Myocyte (in vitro differentiated cells): ENCODE measurements around the gene UNCX. TPM values are rescaled to one million over a fixed set of nuclear protein-coding genes. Genes with fewer than 3 reads are reported as not detected.

ENCODE experiments used
- DNase-seq: peaks from one replicate; pipeline ENCODE4 v3.0.0-alpha.2; 2012; ENCODE audit warnings: low read depth
- total RNA-seq: library from RNA; depleted of rRNA; stranded (reverse); fragments of >200 nt; gene quantifications from 2 replicates; pipeline ENCODE4 v1.2.3, GENCODE V29; 2014

UNCX gene
- total RNA-seq, 1 donor from 2014 or later: not detected

DNA sequence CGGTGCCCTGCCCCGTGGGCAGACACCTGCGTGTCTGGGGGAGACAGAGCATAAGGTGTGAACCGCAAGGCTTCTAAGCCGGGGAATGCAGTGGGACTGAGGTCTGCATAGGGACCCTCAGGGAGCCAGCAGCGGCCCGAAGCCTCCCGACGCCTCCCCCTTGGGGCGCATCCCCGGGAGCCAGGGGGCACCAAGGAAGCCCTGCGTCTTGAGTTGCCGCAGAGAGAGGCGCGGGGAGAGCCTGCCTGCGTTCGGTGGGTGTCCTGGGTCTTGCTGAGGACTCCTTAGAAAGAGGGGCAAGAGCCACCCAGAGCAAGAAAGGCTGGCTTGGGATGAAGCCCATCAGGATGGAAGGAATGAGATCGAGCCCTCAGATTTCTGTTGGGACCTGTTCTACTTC, 18.2 kb upstream of the UNCX start:
- no peak for DNase-seq

DNA sequence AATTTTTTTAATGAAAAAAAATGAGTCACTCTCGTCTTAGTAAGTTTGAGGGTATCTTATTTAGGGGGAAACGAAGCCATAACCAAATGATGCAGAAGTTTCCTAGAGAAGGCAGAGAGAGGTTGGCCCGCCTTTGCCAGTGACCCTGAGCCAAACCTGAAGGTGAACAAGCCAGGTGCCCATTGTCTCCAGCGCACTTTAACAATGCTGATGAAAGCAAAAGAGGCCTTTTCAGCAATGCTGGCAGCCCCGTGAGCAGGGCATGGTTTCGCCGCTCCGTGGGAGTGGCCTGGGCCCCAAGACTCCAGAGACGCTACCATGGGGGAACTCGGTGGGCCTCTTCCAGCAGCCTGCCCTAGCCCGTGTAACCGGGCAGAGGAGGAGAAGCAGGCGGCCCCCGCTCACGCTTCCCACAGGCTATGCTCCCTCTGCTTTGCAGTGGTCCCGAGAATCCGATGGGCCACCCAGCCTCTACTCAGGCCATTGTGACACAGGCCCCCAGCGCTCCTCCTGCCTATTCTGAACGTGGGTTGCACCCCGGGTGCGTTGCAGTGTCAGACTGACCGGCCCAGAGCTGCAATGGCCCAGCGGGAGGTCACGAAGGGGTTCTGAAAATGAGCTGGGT, 14.0 kb upstream of the UNCX start:
- no peak for DNase-seq

DNA sequence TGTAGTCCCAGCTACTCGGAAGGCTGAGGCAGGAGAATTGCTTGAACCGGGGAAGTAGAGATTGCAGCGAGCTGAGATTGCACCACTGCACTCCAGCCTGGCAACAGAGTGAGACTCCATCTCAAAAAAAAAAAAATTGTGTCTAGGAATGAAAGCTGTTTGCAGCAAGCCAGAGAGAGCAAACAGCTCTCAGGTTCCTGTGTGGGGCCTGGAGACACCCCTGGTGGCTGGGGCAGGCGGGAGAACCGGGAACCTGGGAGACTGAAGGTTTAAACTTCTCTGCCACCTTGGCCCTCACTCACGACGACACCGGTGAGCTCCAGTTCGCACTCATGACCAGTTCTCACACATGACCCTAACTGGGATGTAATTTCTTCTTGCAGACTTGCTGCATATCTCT, 13.2 kb upstream of the UNCX start:
- DNase-seq: no peak

DNA sequence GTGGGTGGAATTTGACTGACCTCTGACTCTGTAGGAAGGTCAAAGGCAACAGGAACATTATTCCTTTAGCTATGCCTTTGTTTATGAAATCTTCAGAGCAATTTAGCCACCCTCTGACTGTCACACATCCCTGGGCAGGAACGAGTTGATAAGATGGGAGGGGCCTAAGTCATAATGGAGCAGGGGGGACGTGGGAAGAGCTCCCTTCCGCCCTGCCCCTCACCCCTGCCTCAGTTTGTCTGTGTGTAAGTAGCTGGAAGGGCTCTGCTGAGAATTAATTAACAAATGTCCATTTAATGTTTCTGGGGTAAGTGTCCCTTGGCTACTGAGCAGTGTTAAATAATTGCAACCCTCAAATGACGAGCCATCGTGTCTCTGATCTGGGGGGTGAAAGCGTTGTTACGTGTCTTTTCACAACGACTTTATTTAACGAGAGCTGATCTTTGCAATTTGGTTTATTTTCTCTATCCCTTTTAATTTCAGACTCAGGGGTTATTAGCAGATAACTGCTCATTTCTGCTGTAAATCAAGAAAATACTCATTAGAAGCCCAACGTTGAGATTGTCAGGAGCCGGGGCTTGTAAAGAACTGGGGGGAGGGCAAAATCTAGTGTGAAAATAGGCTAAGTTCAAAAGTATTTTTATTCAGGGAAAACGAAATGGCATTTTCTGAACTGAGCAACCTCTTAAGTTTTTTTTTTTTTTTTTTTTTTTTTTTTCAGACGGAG, 12.5 kb upstream of the UNCX start:
- DNase-seq: no peak

DNA sequence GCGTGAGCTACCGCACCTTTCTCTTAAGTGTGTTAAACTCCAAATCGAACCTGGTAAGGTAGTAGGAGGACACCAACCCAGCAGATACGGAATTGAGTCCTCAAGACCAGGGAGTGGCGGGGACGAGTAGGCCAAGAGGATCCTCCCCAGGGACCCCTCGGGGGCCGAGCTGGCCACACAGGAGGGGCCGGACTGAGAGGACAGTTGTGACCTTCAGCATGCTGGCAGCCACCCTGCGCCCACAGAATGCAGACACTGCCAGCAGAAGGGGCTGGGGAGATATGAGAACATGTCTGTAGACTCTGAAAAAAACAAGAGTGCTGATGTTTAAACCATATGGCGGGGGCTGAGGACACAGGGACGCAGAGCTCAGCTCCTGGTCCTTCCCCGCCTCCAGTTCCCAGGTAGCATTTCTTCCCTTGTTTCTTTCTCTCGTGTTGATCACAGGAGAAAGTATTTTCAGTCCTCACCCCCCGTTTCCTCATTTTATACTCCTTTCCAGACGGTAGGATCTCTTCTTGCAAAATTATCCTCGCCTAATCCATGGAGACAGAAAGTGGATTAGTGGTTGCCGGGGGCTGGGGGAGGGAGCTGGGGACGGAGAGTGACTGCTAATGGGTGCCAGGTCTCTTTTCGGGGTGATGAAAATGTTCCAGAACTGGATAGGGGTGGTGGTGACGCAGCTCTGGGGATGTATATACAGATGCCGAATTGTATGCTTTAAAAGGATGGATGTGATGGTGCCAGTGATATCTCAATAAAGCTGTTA, 11.5 kb upstream of the UNCX start:
- DNase-seq: no peak

DNA sequence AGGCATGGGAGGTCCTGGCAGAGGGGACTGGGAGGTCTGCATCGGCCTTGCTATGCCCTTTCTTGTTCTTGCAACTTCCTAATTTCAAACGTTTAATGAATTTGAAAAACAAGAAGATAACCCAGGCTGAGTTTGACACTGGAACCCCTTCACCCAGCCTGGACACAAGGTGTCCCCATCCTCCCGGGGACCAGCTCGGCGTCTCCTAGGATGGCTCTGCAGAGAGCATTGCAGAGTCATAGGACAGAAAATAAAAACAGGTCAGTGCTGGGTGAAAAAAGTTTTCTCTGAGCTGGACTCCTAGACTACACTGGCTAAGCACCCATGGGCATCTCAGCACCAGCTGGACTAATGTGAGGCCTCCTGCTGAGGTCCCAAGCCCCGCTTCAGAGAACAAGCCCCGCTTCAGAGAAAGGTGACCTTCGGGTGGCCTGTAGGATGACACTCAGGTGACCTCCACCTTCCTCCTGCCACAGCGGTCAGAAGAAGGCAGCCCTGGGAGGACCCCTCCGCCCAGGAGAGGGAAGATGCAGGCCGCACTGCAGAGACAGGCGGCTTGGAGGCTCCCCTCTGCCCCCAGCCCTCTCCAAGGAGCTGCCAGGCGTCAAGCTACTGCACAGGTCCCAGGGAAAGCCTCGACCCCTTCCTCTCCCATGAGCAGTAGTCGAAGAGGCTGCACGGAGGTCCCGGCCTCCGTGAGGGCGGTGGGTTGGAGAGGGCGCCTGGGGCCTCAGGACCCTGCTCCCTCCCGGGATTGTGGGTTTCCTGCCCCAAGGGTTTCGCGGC, 9.3 kb upstream of the UNCX start:
- DNase-seq: no peak

DNA sequence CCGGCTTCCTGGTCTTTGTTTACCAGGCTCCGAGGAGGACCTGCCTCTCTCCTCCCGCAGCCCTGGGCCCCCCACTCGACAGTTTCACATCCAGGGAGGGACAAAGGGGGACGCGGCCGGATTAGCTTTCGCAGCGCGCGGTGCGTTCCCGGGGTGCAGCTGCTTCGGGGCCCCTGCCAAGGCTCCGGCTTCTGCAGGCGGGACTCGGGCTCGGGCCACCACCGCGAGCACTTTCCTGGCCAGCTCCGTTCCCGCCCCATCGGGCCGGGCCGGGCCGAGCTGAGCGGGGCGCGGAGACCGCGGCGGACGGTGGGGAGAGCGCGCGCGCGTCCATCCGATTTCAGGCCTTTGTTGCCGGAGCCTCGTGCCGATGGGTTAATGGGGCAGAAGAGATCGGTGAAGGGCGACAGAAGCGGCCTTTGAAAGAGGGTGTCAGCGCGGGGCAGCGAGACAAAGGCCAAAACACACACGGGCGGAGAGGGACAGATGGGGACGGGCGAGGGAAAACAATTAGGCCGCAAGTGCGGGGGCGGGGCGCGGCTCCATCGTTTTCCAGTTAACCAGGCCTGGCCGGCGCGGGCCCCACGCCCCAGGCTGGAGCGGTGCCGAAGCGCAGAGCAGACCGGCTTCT, 8.5 kb upstream of the UNCX start:
- DNase-seq: no peak

DNA sequence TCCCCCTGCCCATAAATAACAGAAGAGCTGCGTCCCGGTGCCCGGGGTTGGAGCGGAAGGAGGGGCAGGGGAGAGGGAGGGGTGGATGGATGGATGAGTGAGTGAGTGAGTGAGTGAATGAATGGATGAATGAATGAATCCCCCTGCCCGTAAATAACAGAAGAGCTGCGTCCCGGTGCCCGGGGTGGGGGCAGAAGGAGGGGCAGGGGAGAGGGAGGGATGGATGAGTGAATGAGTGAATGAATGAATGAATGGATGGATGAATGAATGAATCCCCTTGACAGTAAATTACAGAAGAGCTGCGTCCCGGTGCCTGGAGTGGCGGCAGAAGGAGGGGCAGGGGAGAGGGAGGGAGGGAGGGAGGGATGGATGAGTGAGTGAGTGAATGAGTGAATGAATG, 7.6 kb upstream of the UNCX start:
- DNase-seq: no peak

DNA sequence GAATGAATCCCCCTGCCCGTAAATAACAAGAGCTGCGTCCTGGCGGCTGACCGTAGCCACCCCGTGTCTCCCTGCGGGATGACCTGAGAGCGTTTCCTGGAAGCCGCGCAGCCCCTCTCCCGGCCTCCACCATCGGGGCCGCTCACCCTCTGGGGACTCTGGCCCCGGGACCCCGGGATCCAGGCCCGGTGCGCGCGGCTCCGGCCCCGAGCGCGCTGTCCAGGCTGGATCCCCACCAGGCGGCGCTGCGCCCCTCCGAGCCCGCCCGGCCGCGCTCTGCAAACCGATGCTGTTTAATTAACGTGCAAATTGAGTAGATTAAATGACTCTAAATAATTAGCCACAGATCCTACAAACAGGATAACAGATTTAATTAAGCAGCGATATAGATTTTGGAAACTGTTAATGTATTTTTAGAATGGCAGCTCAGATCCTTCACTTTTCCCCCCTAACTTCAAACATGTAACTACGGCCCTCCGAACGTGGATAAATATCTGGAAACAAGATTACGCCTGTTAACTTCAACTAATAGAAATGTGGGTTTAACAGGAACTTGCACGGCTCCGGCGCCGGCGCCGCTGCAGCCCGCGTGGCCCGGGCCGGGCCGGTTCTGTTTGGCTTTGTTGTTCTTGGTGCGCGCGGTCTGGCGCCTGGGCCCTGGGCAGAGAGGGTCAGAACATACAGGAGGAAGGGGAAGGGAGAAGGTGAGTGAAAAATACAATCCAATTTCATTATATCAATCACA, 7.1 kb upstream of the UNCX start:
- DNase-seq: no peak

DNA sequence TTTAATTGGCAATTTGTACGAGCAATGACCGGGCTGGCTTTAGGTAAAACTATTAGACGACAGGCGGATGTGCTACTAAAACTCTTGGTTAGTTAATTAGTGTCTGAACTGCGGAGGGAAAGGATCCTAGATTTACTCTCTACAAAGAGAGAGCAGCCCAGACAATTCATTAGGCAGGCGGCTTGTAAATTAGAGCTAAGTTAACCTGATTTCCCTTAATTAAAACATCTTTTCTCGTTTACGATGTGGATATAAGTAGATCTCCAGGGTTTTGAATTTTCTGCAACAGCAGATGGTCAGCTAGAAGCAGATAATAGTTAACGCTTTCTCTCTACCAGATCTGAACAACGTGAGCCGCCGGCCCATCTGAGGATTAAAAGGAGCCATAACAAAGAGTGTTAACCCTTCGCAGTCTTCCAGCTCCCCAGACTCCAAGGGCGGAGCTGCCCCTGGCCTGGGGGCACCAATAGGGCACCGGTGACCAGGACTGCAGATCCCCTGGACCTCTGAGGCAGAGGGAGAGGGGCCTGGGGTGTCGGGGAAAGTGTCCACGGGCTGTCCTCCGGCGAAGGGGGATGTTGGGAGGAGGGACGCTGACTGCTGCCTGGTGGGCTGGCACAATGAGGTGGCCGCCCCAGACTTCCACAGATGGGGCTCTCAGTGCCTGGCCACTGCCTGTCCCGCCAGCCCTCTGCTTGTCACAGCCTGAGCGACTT, 6.3 kb upstream of the UNCX start:
- no peak for DNase-seq

DNA sequence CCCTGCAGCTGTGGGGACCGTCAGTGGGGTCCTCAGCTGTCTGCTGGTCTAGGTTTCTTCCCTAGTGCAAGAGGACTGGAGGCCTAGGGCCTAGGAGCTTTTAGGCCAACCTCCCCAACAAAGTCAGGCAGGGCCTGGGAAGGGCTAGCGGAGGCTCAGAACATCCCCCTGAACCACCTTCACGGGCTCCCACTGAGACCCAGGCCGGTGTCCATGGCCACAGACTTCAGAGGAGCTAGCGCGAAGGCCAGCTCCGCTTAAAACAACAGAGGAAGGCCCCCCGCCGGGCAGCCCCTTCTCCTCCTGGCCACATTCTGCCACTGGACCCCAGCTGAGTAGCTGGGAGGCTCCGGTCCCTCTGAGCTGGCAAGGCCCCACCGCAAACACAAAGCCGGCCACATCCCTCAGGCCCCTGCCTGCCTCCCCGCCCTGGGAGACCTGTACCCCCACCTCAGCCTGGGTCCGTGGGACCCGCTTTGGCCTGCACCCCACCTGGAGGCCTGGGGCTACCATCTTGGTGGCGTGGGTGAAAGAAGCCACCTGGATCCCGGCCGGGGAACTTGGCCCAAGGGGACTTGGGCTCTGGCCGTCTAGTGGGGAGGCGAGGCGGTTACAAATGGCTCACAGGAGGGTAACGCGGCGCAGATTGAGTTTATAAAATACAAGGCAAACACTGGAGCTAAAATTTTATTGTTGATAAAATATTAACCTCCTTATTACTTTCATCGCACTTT, 5.4 kb upstream of the UNCX start:
- no peak for DNase-seq

DNA sequence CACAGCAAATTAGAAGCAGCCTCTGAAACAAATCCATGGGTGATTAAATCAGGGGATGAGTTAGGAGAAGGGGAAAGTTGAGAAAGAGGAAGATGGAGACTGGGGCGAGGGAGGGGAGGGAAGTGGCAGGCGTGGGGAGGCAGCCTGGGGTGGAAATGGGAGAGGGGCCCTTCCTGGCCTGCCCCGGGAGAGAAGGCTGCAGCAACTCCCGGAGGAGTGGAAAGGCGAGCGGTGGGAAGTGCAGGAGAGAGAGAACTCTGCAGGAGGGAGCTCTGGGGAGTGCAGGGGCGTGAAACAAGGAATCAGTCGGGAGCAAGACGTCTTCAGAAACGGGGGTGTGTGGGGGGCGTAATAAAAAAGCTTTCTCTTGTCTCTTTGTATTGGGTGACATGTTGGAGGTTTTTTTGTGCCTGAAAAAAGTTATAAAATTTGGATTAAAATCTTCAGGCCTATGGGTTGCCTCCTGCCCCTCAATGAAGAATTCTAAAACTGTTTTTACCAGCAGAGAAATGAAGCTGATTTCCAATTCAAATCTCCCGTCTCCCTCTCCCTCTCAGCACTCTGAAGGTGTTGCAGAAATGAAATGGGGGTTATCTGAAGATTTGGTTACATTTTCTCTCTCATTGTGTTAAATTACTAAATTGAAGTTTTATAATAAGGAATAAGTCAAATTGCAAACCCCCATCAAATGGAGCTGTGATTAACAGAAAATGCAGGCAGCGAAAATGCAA, 4.7 kb upstream of the UNCX start:
- no peak for DNase-seq

DNA sequence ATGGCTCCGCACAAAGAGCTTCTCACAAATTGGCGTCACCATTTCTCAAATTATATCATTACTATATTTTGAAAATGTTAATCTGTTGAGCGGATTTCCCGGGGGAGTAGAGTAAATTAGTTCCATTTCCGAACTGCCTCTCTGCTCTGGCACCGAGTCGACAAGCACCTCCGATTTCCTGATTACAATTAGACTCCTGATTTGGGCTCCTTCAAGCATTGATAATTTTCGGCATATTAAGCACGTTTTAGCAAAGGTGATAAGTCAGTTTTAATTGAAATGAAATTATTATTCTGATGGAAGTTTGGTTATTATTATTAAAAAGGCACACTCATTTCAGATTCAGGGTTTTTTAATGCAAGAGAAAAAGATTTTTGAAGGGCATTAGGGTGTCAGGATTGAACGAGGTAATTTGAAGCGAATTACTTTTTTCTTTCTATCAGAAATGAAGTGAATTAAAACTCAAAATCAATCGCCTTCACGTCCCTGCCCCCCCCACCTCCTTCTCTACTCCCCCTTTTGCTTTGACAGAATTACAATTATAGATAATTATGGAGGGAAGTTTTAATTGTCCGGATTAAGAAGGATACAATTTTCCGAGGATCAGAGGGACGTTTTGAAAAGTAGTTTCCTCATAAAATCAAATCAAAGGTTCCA, 4.0 kb upstream of the UNCX start:
- no peak for DNase-seq

DNA sequence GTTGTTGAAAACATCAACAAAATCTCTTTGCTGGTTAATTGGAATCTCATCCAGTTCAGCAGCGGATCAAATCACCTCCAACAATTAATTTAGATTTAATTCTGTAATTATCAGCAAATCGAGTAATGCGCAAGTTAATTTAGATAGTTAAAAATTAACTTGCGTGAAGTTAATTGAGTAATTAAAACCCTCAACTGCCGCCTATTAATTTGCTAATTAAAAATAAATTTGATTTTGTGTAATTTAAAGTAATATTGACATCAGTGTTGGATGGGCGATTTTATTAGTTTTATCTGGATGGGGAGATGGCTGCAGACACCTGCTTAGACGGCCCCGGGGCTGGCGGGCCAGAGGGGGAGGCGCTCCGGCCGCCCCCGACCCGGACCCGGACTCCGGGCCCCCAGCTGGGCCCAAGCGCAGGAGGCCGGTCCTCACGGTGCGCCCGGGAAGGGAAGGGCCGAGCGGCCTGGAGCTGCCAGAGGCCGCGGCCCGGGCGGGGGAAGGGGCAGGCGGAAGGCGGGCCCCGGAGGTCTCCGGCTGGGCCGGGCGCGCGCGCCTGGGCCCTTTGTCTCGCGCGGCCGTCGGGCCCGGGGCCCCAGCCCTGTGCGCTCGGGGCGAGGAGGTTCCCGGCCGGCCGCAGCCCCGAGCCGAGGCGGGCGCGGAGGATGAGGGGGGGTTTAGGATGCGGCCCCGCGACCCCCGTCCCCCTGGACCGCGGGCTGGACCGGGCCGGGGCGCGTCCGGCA, 3.3 kb upstream of the UNCX start:
- no peak for DNase-seq

DNA sequence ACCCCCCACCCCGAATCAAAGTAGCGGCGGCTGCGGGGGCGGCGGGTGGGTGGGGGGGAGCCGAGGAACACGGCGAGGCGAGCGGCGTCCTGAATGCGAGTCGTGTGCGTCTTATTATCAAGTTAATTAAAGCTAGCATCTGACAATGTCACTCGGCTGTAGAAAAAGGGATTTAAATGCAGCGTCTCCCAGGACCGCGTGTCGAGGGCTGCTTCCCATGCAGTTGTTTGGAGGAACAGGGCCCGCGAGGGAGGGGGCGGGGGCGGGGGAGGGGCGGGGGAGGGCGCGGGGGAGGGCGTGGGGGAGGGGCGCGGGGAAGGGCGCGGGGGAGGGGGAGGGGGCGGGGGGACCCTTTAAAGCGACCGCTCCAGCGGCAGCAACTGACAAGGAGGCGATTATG, 2.7 kb upstream of the UNCX start:
- no peak for DNase-seq

DNA sequence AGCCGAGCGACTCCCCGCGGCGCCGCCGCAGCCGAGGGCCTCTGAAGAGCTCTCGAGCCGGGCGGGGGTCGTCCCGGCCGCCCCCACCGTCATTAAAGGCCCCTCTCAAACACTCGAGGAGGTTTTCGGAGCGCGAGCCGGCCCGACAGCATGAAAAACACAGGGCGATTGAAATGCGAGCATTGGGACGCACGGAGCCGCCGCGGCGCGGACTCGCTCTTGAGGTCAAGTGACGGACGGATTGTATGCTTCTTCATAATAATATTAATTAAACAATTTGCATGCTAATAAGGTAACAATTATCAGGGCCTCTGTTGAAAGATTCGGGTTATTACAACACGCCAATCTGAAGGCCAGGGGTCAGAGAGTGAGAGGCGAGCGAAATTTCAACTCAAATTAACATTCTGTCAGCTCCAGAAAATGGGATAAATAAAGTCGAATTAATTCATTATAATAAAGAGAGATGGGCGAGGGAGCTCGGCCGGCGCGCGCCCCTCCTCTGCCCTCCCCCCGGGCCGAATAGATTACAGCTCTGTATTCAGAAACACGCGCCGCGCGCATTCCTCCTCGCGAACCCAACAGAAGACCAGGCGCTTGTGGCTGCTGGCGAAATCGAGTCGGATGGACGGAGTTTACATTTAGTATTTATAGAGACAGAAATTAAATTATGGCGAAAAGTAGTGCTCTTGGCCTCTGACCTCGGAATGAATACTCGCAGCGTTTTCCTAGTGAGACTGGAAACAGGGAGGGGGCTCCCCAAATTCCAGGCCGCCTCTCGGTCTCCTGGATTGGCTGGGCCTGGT, 2.1 kb upstream of the UNCX start:
- no peak for DNase-seq
